ENCODE measurements around the gene SUPT6H. TPM values are rescaled to one million over a fixed set of nuclear protein-coding genes. Genes with fewer than 3 reads are reported as not detected.

SUPT6H gene
- total and polyA plus RNA-seq, 2 of the 8 experiments (the other 6 are each of a cell fraction or from before 2014, with no cell fraction given): 32.0 to 59.9 TPM

DNA sequence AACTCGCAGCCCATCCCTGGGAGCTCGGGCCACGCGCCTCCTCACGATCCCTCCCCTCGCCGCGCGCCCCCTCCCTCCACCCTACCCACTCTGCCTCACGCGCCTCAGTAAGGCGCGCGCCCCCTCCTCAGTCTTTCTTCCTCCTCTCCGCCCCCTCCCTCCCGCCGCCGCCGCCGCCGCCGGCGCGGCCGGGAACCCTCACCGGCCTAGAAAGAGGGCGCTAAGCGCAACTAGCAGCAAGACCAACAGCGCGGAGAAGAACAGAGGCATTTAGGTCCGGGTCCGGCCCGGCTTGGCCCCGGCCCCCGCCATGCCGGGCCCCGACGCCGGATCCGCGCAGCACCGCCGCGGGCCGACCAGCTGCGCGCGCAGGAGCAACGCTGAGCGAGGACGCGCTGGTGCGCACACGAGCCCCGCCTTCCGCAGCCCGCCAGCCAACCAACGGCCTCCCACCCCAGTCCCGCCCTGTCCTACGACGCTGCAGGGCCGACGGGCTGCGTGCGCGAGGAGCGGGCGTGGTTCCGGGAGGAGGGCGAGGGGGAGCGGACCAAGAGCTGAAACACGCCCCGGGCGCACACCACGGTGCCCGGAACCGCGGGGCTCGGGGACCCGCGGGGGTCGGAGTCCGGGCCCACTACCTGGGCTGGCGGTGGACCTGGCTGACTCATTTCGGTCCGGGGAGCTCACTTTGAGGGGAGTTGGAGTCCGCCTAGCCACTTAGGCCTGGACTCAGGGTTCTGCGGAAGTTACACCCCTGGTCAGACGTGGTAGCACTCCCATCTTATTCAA lies 17.0 kb upstream of the SUPT6H start, which contains the start of gene BLTP2:
BLTP2 (minus strand) TSS at position 372 of the 789 bp plus-strand sequence; CDS start at position 270, 102 bp downstream.
- POLR2A ChIA-PET (ENCODE audit: partially characterized antibody): interaction anchor here (0.7 to 4.7 kb wide), 24 partner anchors 10 to 83 kb away, joined by 3 to 55 read pairs (median 6); partner anchors contain the start of genes ALDOC, PROCA1, RPL23A and SDF2
- H2BK120ac ChIP-seq (replicated peaks; ENCODE audit: low read depth, low read length): no peak within 1 kb of the TSS
- peak; percentile 69 for TF ChIP-seq KDM4A (IDR thresholded peaks at IDR 0.05; ENCODE audit: low read depth, low read length, severe bottlenecking)
- peak; percentile 11 for TF ChIP-seq TAF7 (optimal IDR thresholded peaks at IDR 0.05; ENCODE audit: borderline replicate concordance, low read depth, low read length)
- TF ChIP-seq CHD2 (IDR thresholded peaks at IDR 0.05; ENCODE audit: low read length): no peak
- TF ChIP-seq POLR2A (IDR thresholded peaks at IDR 0.05; ENCODE audit: control extremely low read depth in 1 of 2, low read depth in 2 of 2, low read length in 2 of 2): peak in 1 of 2 experiments; percentile 69; a peak in 1 of 3 replicates
- TF ChIP-seq CREB1 (IDR thresholded peaks at IDR 0.05): peak; percentile 81
- peak; percentile 44; the same call in 1 of the 2 replicates for TF ChIP-seq YY1 (IDR thresholded peaks at IDR 0.05; ENCODE audit: low read depth, low read length)
- no peak for TF ChIP-seq EZH2 (IDR thresholded peaks at IDR 0.05; ENCODE audit: low read depth, low read length, severe bottlenecking)
- TF ChIP-seq PHF8 (conservative IDR thresholded peaks at IDR 0.05; ENCODE audit: low read depth, low read length): peak; percentile 85
- TF ChIP-seq TAF1 (IDR thresholded peaks at IDR 0.05; ENCODE audit: low read depth, low read length): peak; percentile 70; the same call in 1 of the 2 replicates
- no peak for TF ChIP-seq CEBPB (IDR thresholded peaks at IDR 0.05; ENCODE audit: low read depth, low read length)
- TF ChIP-seq SP1 (IDR thresholded peaks at IDR 0.05; ENCODE audit: low read depth, low read length): peak; percentile 55; the same call in 1 of the 2 replicates

More for the DNA sequence above, 17.0 kb upstream of the SUPT6H start, which contains the start of gene BLTP2:
- H3K27me3 ChIP-seq (replicated peaks in 1 of 4; ENCODE audit: control insufficient read depth in 3 of 4, extremely low read depth in 1 of 4, insufficient read depth in 3 of 4, low read length in 3 of 4): no peaks in the 10 kb centered on the region
- peak within 1 kb of the TSS; percentile 87 for H4K5ac ChIP-seq (ENCODE audit: insufficient read length, low read depth, low read length)
- H3K4me1 ChIP-seq (replicated peaks in 1 of 4; ENCODE audit: control insufficient read depth in 3 of 4, insufficient read depth in 4 of 4, low read length in 3 of 4): 0 out of 7 replicates have a peak, but pooled peaks cover 0 to 2% (median under 1%) of the 10 kb centered on the region in 4 experiments
- 0 out of 2 replicates have a peak within 1 kb of the TSS, but pooled peaks have one; percentile 36 for H2BK15ac ChIP-seq (ENCODE audit: low read length)
- H3K4me2 ChIP-seq (ENCODE audit: insufficient read depth in 1 of 2, low read depth in 2 of 2, low read length in 2 of 2): peak within 1 kb of the TSS; percentile 89 to 95
- H3K79me2 ChIP-seq (ENCODE audit: control insufficient read depth in 1 of 2, insufficient read depth in 2 of 2, low read length in 2 of 2): peaks cover 3 to 27% of the 10 kb centered on the region in 2 experiments; a peak in 3 of 4 replicates
- 3% methylated on average over 39 of the region's 89 CpGs; no CpG with 5 or more reads in 1 of the 2 experiments for whole genome bisulfite sequencing, 2 experiments (ENCODE audit: extremely low coverage in 1 of 2, insufficient coverage in 1 of 2, insufficient read length in 1 of 2, insufficient replicate concordance in 2 of 2, low coverage in 1 of 2, low lambda C conversion rate in 2 of 2, missing lambda C conversion rate in 1 of 2)
- no peak within 1 kb of the TSS for H2AFZ ChIP-seq (ENCODE audit: low read length)
- H4K8ac ChIP-seq (ENCODE audit: extremely low read depth, insufficient read depth, low read length): peak within 1 kb of the TSS; percentile 76; the same call in 1 of the 2 replicates
- peak within 1 kb of the TSS; percentile 58 to 66 (median 63) for H3K9ac ChIP-seq (replicated peaks in 1 of 4; ENCODE audit: extremely low read depth in 1 of 4, low read depth in 3 of 4, low read length in 3 of 4)
- H3K23me2 ChIP-seq (ENCODE audit: low read depth, low read length): peaks cover 5% of the 10 kb centered on the region; the same call in 1 of the 2 replicates
- no peak within 1 kb of the TSS for H3K23ac ChIP-seq (ENCODE audit: insufficient read length)
- CTCF ChIA-PET (ENCODE audit: partially characterized antibody): interaction anchor here (0.9 to 7.9 kb wide), 16 partner anchors 10 to 69 kb away, joined by 3 to 54 read pairs (median 4); partner anchors contain the start of genes ALDOC, SDF2 and SUPT6H
- peak within 1 kb of the TSS; percentile 65 for H3K4ac ChIP-seq (replicated peaks; ENCODE audit: insufficient read length, low read depth, low read length)
- FAIRE-seq: no peak
- peak within 1 kb of the TSS; percentile 26; the same call in 1 of the 2 replicates for H3K18ac ChIP-seq (ENCODE audit: extremely low read depth, low read length)
- peaks cover 4% of the 10 kb centered on the region for H3K79me1 ChIP-seq (ENCODE audit: low read depth, low read length)
- H2BK5ac ChIP-seq (ENCODE audit: low read depth, low read length): peak within 1 kb of the TSS; percentile 47
- H3K27ac ChIP-seq (ENCODE audit: low read depth, low read length): peak within 1 kb of the TSS; percentile 50; the same call in 1 of the 2 replicates
- peaks cover 17 to 44% (median 40%) of the 10 kb centered on the region in 4 experiments for H3K36me3 ChIP-seq (ENCODE audit: control insufficient read depth in 2 of 4, insufficient read depth in 4 of 4, low read length in 3 of 4)
- no peak within 1 kb of the TSS for H2BK12ac ChIP-seq (ENCODE audit: low read depth, low read length)
- DNase-seq (ENCODE audit: low read depth in 1 of 2, low spot score in 2 of 2): peak; percentile 78 to 91
- peak within 1 kb of the TSS; percentile 52 for H4K91ac ChIP-seq (replicated peaks; ENCODE audit: insufficient read length, low read length)
- no peaks in the 10 kb centered on the region for H3K9me3 ChIP-seq (ENCODE audit: insufficient read depth in 2 of 2, low read depth in 1 of 2, low read length in 1 of 2)
- H3K14ac ChIP-seq (ENCODE audit: insufficient read length): no peak within 1 kb of the TSS
- H4K20me1 ChIP-seq (replicated peaks in 1 of 2; ENCODE audit: control insufficient read depth in 1 of 2, insufficient read depth in 2 of 2, low read length in 2 of 2): peaks cover 0 to 7% of the 10 kb centered on the region in 2 experiments
- no peak within 1 kb of the TSS for H2AK5ac ChIP-seq (ENCODE audit: low read depth, low read length)
- peak within 1 kb of the TSS; percentile 74 to 97 (median 88) for H3K4me3 ChIP-seq (ENCODE audit: extremely low read depth in 1 of 4, insufficient read depth in 2 of 4, low read depth in 3 of 4, low read length in 4 of 4)
- H2BK20ac ChIP-seq (ENCODE audit: low read length): no peak within 1 kb of the TSS
- H3K56ac ChIP-seq (replicated peaks; ENCODE audit: insufficient read length, low read depth, low read length): peak within 1 kb of the TSS; percentile 82

All from H1 (cell line).